ENCODE data around the gene PTEN.

DNA sequence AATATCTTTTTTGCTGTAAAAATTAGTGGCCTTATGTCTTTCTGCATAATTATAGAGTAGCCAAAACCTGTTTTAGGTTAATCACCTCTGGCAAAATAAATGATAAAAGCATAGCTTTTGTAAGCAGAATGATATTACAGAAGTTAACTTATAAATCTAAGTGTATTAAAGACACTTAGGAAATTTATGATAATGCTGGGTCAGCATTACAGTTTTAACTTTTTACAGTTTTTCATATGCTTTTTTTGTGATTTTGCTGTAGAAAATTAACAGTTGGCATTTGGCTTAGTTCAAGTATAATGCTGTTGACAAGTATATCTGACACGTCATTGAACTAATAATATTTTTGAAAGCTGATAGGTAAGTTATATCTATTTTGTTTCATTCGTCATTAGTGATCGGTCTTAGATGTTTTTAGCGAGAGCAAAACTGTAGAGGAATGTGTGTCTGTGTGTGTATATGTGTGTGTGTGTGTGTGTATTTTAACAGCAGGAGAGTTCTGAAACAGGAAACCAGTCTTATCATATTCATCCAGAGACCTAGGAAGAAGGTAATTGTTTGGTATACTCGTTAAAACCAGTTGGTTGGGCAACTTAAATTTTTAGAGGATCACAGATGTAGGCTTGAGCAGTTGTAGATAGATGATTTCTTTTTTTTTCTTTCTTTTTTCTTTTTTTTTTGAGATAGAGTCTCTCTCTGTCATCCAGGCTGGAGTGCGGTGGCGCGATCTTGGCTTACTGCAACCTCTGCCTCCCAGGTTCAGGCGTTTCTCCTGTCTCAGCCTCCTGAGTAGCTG is 15.4 kb downstream of the PTEN start:
- TF ChIP-seq, protein P1, sequence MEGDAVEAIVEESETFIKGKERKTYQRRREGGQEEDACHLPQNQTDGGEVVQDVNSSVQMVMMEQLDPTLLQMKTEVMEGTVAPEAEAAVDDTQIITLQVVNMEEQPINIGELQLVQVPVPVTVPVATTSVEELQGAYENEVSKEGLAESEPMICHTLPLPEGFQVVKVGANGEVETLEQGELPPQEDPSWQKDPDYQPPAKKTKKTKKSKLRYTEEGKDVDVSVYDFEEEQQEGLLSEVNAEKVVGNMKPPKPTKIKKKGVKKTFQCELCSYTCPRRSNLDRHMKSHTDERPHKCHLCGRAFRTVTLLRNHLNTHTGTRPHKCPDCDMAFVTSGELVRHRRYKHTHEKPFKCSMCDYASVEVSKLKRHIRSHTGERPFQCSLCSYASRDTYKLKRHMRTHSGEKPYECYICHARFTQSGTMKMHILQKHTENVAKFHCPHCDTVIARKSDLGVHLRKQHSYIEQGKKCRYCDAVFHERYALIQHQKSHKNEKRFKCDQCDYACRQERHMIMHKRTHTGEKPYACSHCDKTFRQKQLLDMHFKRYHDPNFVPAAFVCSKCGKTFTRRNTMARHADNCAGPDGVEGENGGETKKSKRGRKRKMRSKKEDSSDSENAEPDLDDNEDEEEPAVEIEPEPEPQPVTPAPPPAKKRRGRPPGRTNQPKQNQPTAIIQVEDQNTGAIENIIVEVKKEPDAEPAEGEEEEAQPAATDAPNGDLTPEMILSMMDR (IDR thresholded peaks at IDR 0.05) = no peak
- TF ChIP-seq POLR2AphosphoS5 (IDR thresholded peaks at IDR 0.05) = no peak
- no peak for TF ChIP-seq POLR2A (IDR thresholded peaks at IDR 0.05)

Data from breast epithelium (tissue), 3 donors.